KMS-11 (cell line): ENCODE results near the gene PTPRJ.

Experiments used
- H2AFZ ChIP-seq: fragments of 200-600 bp; sonication (generic); 2 replicates; pipeline ENCODE4 v1.6.1; 2016; ENCODE audit warnings: antibody characterized with exemption, mixed run types, low read depth
- H3K27ac ChIP-seq: fragments of 200-600 bp; sonication (generic); 2 replicates; pipeline ENCODE4 v1.6.1; 2016; ENCODE audit warnings: mild to moderate bottlenecking, mixed run types
- H3K27me3 ChIP-seq: fragments of 200-600 bp; sonication (generic); 2 replicates; pipeline ENCODE4 v1.6.1; 2017; ENCODE audit warnings: mild to moderate bottlenecking, low read depth, mixed run types, moderate library complexity; ENCODE audit not compliant: insufficient read depth
- H3K36me3 ChIP-seq: fragments of 200-600 bp; sonication (generic); 2 replicates; pipeline ENCODE4 v1.6.1; 2017; ENCODE audit warnings: mild to moderate bottlenecking, mixed run types; ENCODE audit not compliant: insufficient read depth
- H3K4me1 ChIP-seq: fragments of 200-600 bp; sonication (generic); 2 replicates; pipeline ENCODE4 v1.6.1; 2016; ENCODE audit warnings: mild to moderate bottlenecking, low read depth, mixed run types; ENCODE audit not compliant: poor library complexity, severe bottlenecking
- H3K4me2 ChIP-seq: fragments of 200-600 bp; sonication (generic); 2 replicates; pipeline ENCODE4 v1.7.0; 2016; ENCODE audit warnings: mild to moderate bottlenecking, mixed run types
- H3K4me3 ChIP-seq: fragments of 200-600 bp; sonication (generic); IDR thresholded peaks from 2 replicates; pipeline ENCODE4 v1.6.1; 2017; ENCODE audit warnings: low read depth, low read length, mixed read lengths; ENCODE audit not compliant: insufficient read depth
- H3K79me2 ChIP-seq: fragments of 200-600 bp; sonication (generic); 2 replicates; pipeline ENCODE4 v1.6.1; 2016; ENCODE audit warnings: low read depth, mixed run types; ENCODE audit not compliant: insufficient read depth
- H3K9ac ChIP-seq: fragments of 200-600 bp; sonication (generic); 2 replicates; pipeline ENCODE4 v1.6.1; 2016; ENCODE audit warnings: mild to moderate bottlenecking, mixed run types
- H4K20me1 ChIP-seq: fragments of 200-600 bp; sonication (generic); 2 replicates; pipeline ENCODE4 v1.6.1; 2016; ENCODE audit warnings: mild to moderate bottlenecking, mixed run types; ENCODE audit not compliant: insufficient read depth
- TF ChIP-seq, protein P1 (sequence below): fragments of 200-600 bp; sonication (generic); conservative IDR thresholded peaks from 2 replicates; pipeline ENCODE4 v1.6.1; 2017; ENCODE audit warnings: low read depth, mild to moderate bottlenecking, antibody characterized with exemption, low read length, moderate library complexity, mixed read lengths

PTPRJ gene

DNA sequence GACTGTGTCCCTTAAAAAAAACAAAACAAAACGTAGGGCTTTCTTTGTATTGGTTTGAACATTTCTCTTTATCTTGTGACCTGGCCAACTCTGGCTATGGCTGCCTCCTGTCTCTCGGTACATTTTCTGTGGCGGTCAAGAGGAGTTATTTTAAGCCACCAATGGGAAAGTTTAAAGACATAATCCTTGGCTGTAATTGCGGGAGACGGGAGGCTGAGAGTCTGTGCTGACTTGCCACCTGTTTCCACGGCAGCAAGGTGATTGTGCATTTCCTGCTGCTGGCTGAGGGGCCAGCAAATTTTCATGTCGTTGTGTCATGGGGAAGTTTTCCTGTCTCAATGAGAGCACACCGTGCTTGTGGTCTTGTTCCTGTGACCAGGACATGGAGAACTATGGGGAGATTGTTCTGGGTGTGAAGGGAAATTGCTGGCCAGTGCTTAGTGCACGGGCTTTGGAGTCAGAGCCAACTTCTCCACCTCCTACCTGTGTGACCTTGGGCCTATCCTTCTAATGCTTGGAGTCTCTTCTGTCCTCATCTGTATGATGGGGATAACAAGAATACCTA, 11.0 kb downstream of the PTPRJ start:
- H3K4me1 ChIP-seq = no peaks in the 10 kb centered on the region
- no peaks in the 10 kb centered on the region for H3K79me2 ChIP-seq
- H2AFZ ChIP-seq = no peak overlapping the region
- no peaks in the 10 kb centered on the region for H3K27me3 ChIP-seq
- H3K4me3 ChIP-seq = no peak overlapping the region
- no peaks in the 10 kb centered on the region for H4K20me1 ChIP-seq
- H3K36me3 ChIP-seq = no peaks in the 10 kb centered on the region
- no peak overlapping the region for H3K9ac ChIP-seq
- H3K27ac ChIP-seq = no peak overlapping the region
- no peak overlapping the region for H3K4me2 ChIP-seq
- TF ChIP-seq, protein P1, sequence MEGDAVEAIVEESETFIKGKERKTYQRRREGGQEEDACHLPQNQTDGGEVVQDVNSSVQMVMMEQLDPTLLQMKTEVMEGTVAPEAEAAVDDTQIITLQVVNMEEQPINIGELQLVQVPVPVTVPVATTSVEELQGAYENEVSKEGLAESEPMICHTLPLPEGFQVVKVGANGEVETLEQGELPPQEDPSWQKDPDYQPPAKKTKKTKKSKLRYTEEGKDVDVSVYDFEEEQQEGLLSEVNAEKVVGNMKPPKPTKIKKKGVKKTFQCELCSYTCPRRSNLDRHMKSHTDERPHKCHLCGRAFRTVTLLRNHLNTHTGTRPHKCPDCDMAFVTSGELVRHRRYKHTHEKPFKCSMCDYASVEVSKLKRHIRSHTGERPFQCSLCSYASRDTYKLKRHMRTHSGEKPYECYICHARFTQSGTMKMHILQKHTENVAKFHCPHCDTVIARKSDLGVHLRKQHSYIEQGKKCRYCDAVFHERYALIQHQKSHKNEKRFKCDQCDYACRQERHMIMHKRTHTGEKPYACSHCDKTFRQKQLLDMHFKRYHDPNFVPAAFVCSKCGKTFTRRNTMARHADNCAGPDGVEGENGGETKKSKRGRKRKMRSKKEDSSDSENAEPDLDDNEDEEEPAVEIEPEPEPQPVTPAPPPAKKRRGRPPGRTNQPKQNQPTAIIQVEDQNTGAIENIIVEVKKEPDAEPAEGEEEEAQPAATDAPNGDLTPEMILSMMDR = no peak

DNA sequence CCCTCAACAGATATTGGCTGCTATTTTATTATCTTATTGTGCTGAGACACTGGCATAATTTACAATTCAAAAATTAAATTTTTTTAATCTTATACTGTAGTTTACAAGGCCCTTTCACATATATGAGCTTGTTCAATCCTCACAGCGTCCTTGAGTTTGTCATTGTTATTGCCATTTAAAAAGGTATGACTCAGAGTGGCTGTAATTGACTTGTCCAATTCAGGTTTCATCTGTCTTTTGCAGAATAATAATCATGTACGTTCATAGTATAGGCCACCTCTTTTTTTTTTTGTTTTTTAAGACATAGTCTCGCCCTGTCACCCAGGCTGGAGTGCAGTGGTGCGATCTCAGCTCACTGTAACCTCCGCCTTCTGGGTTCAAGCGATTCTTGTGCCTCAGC, 11.5 kb downstream of the PTPRJ start:
- Histone ChIP-seq H2AFZ (no peak overlapping the region), H3K79me2 (no peaks in the 10 kb centered on the region), H4K20me1 (no peaks in the 10 kb centered on the region), H3K36me3 (no peaks in the 10 kb centered on the region), H3K4me3 (no peak overlapping the region), H3K27ac (no peak overlapping the region), H3K27me3 (no peaks in the 10 kb centered on the region), H3K9ac (no peak overlapping the region), H3K4me2 (no peak overlapping the region), H3K4me1 (no peaks in the 10 kb centered on the region)
- TF ChIP-seq, protein P1 = no peak

DNA sequence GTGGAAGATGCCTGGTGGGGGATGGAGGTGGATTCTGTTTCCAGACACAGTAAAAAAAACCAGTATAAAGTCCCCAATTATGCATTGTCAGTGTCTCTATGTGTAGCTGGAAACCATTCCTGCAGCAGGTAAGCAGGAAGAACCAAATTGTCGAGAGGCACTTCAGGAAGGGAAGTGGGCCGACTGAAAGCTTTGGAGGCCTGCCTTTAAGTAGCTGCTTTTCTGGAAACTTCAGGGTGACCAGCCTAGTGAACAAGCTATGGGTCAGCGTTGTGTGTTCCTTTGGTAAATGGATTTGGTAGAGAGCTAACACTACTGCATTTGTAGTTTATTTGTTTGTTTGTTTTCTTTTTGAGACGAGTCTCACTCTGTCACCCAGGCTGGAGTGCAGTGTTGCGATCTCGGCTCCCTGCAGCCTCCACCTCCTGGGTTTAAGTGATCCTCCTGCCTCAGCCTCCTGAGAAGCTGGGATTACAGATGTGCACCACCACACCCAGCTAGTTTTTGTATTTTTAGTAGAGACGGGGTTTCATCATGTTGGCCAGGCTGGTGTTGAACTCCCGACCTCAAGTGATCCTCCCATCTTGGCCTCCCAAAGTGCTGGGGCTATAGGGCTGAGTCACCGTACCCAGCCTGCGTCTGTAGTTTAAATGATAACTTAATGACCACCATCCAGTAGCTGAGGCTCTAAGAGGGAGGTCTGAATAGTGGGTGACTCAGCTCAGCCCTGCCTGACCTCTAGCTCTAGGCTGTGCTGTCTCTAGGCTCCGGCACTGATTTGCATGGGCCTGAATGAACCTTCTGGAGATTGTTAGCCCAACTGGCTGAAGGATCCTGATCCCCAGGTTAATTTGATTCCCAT, 12.8 kb downstream of the PTPRJ start:
- Histone ChIP-seq H3K27me3 (no peaks in the 10 kb centered on the region), H3K36me3 (no peaks in the 10 kb centered on the region), H4K20me1 (no peaks in the 10 kb centered on the region), H2AFZ (no peak overlapping the region), H3K79me2 (no peaks in the 10 kb centered on the region), H3K4me3 (no peak overlapping the region), H3K4me1 (no peaks in the 10 kb centered on the region), H3K27ac (no peak overlapping the region), H3K9ac (no peak overlapping the region), H3K4me2 (no peak overlapping the region)
- TF ChIP-seq, protein P1 = no peak

DNA sequence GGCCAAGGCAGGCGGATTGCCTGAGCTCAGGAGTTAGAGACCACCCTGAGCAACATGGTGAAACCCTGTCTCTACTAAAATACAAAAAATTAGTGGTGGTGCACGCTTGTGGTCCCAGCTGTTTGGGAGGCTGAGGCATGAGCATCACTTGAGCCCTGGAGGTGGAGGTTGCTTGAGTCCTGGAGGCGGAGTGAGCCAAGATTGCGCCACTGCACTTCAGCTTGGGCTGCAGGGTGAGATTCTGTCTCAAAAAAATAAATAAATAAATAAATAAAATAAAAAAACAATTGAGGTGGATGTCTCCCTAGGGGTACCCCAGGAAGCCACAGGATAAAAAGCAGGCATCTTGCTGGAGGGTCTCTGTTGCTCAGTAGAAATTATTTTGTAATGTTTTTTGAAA, 14.1 kb downstream of the PTPRJ start:
- Histone ChIP-seq H3K27me3 (no peaks in the 10 kb centered on the region), H2AFZ (no peak overlapping the region), H3K79me2 (no peaks in the 10 kb centered on the region), H3K9ac (no peak overlapping the region), H3K36me3 (no peaks in the 10 kb centered on the region), H3K4me1 (no peaks in the 10 kb centered on the region), H3K27ac (no peak overlapping the region), H3K4me2 (no peak overlapping the region), H4K20me1 (no peaks in the 10 kb centered on the region), H3K4me3 (no peak overlapping the region)
- TF ChIP-seq, protein P1 = no peak
